HepG2 (cell line): ENCODE measurements around the gene WNT5B. TPM values are rescaled to one million over a fixed set of nuclear protein-coding genes. Genes with fewer than 3 reads are reported as not detected.
A peak's percentile ranks its signal among the peaks of the same experiment; 100 is the strongest.

ENCODE experiments used
- DR1 ChIP-seq: sonication (generic); formaldehyde crosslinking; IDR thresholded peaks from 2 replicates; pipeline ENCODE4 v1.8.0; 2021; ENCODE audit warnings: mild to moderate bottlenecking, missing genetic modification reagents, inconsistent platforms
- DZIP1 ChIP-seq: sonication (generic); formaldehyde crosslinking; IDR thresholded peaks from 2 replicates; pipeline ENCODE4 v1.5.0; 2020; ENCODE audit warnings: mild to moderate bottlenecking, missing genetic modification reagents
- EP300 ChIP-seq, 3 experiments: sonication (generic) in 1 of 3; formaldehyde crosslinking in 1 of 3; IDR thresholded peaks; 2 replicates each; pipeline versions ENCODE4 v1.5.1 to v1.6.1; 2011 to 2020; ENCODE audit warnings: low read depth in 2 of 3, low read length in 2 of 3, borderline replicate concordance in 1 of 3, improper control_type of control experiment in 1 of 3, mild to moderate bottlenecking in 1 of 3, missing genetic modification reagents in 1 of 3, moderate library complexity in 1 of 3
- FIP1L1 ChIP-seq: fragments of 200-400 bp; formaldehyde crosslinking; IDR thresholded peaks from 2 replicates; pipeline ENCODE4 v1.6.1; 2018; ENCODE audit warnings: low read depth, mild to moderate bottlenecking, low read length, moderate library complexity, borderline replicate concordance; ENCODE audit not compliant: insufficient read depth
- FOXJ3 ChIP-seq: sonication (generic); formaldehyde crosslinking; IDR thresholded peaks from 2 replicates; pipeline ENCODE4 v1.4.0; 2020; ENCODE audit warnings: missing genetic modification reagents, mild to moderate bottlenecking, borderline replicate concordance
- GABPA ChIP-seq, 2 experiments: IDR thresholded peaks; 2 replicates each; pipeline ENCODE4 v1.6.1; 2011 to 2016; ENCODE audit warnings: low read depth in 2 of 2, low read length in 1 of 2, missing biosample characterization in 1 of 2, missing genetic modification characterization in 1 of 2
- JUNB ChIP-seq: sonication (generic); formaldehyde crosslinking; IDR thresholded peaks from 2 replicates; pipeline ENCODE4 v1.8.0; 2022; ENCODE audit warnings: missing genetic modification reagents, mild to moderate bottlenecking, borderline replicate concordance
- MTF1 ChIP-seq: sonication (generic); formaldehyde crosslinking; IDR thresholded peaks from 2 replicates; pipeline ENCODE4 v1.5.0; 2020; ENCODE audit warnings: missing genetic modification reagents
- NFYB ChIP-seq: sonication (generic); formaldehyde crosslinking; IDR thresholded peaks from 2 replicates; pipeline ENCODE4 v1.4.0; 2020; ENCODE audit warnings: missing genetic modification reagents
- THAP7 ChIP-seq: sonication (generic); formaldehyde crosslinking; IDR thresholded peaks from 2 replicates; pipeline ENCODE4 v1.8.1; 2023; ENCODE audit warnings: mild to moderate bottlenecking, missing genetic modification reagents
- TMF1 ChIP-seq: sonication (generic); formaldehyde crosslinking; IDR thresholded peaks from 2 replicates; pipeline ENCODE4 v1.8.1; 2022; ENCODE audit warnings: low read depth, missing genetic modification reagents
- TOE1 ChIP-seq: sonication (generic); formaldehyde crosslinking; IDR thresholded peaks from 2 replicates; pipeline ENCODE4 v1.4.0; 2020; ENCODE audit warnings: mild to moderate bottlenecking, missing genetic modification reagents
- ZBTB14 ChIP-seq: sonication (generic); formaldehyde crosslinking; IDR thresholded peaks from 2 replicates; pipeline ENCODE4 v1.4.0; 2020; ENCODE audit warnings: missing genetic modification reagents
- ZFP36 ChIP-seq: fragments of 150-350 bp; IDR thresholded peaks from 2 replicates; pipeline ENCODE4 v1.6.1; 2018; ENCODE audit warnings: borderline replicate concordance, low read length, low read depth; ENCODE audit not compliant: partially characterized antibody
- ZNF180 ChIP-seq: sonication (generic); formaldehyde crosslinking; IDR thresholded peaks from 2 replicates; pipeline ENCODE4 v1.4.0; 2020; ENCODE audit warnings: low read depth, missing genetic modification reagents, borderline replicate concordance
- ZNF24 ChIP-seq: fragments of 450-650 bp; IDR thresholded peaks from 2 replicates; pipeline ENCODE4 v1.6.1; 2017; ENCODE audit warnings: antibody characterized with exemption, mild to moderate bottlenecking
- ZNF276 ChIP-seq: sonication (generic); formaldehyde crosslinking; IDR thresholded peaks from 2 replicates; pipeline ENCODE4 v1.4.0; 2020; ENCODE audit warnings: mild to moderate bottlenecking, low read depth, missing genetic modification reagents
- ZNF549 ChIP-seq: sonication (generic); formaldehyde crosslinking; IDR thresholded peaks from 2 replicates; pipeline ENCODE4 v1.5.0; 2020; ENCODE audit warnings: missing genetic modification reagents
- ZNF607 ChIP-seq: sonication (generic); formaldehyde crosslinking; IDR thresholded peaks from 2 replicates; pipeline ENCODE4 v1.5.1; 2020; ENCODE audit warnings: missing genetic modification reagents, mild to moderate bottlenecking, borderline replicate concordance
- ZNF614 ChIP-seq: IDR thresholded peaks from 2 replicates; pipeline ENCODE4 v1.6.1; 2018; ENCODE audit warnings: missing biosample characterization, missing genetic modification reagents, inconsistent platforms, borderline replicate concordance
- ZNF615 ChIP-seq: sonication (generic); formaldehyde crosslinking; IDR thresholded peaks from 2 replicates; pipeline ENCODE4 v1.5.0; 2020; ENCODE audit warnings: mild to moderate bottlenecking, missing genetic modification reagents, borderline replicate concordance
- polyA plus RNA-seq, 8 experiments: library from polyadenylated mRNA; depleted of rRNA in 3 of 8; stranded (reverse) in 7 of 8; unstranded in 1 of 8; fragments of >200 nt; fragmentation: Illumina TruSeq in 4 of 8; extraction: Trizol in 4 of 8; gene quantifications; 2 replicates each; pipeline versions ENCODE4 v1.2.1 to v1.2.3, GENCODE V29; 2011 to 2016; ENCODE audit warnings: low read depth in 4 of 8, missing spikeins in 1 of 8, mixed read lengths in 1 of 8; ENCODE audit not compliant: insufficient read depth in 1 of 8
- total RNA-seq, 5 experiments: library from RNA; depleted of rRNA; stranded (reverse); fragments of >200 nt; fragmentation: Illumina TruSeq; extraction: Trizol; gene quantifications; 2 replicates each; pipeline ENCODE4 v1.2.3, GENCODE V29; 2016; ENCODE audit warnings: low read depth in 1 of 5

The WNT5B gene
- total and polyA plus RNA-seq, 2 of the 13 experiments (the other 11 are each of a cell fraction or from before 2014, with no cell fraction given), result 0.04 TPM; not detected in 1

- no peak; the same call in 1 of the 2 replicates for TF ChIP-seq ZNF614 (CRISPR knock-in tag)
- TF ChIP-seq JUNB, result no peak
- no peak for TF ChIP-seq ZNF615
- no peak for TF ChIP-seq DZIP1 (CRISPR knock-in tag)
- TF ChIP-seq TOE1 (CRISPR knock-in tag), result no peak
- no peak for TF ChIP-seq ZNF180
- TF ChIP-seq FOXJ3 (CRISPR knock-in tag), result no peak
- TF ChIP-seq ZNF24, result no peak
- TF ChIP-seq ZNF549 (CRISPR knock-in tag), result no peak
- no peak for TF ChIP-seq DR1 (CRISPR knock-in tag)
- no peak for TF ChIP-seq THAP7
- no peak for TF ChIP-seq ZNF607 (CRISPR knock-in tag)
- peak in 1 of 2 experiments; percentile 25; a peak in 2 of 4 replicates for TF ChIP-seq EP300 (IDR thresholded peaks at IDR 0.05; ENCODE audit: low read depth in 2 of 2, low read length in 2 of 2)
- TF ChIP-seq EP300 (CRISPR knock-in tag; IDR thresholded peaks at IDR 0.05; ENCODE audit: borderline replicate concordance), result no peak; the same call in 1 of the 2 replicates
- no peak for TF ChIP-seq FIP1L1
- no peak for TF ChIP-seq ZFP36
- peak; percentile 33 for TF ChIP-seq GABPA (IDR thresholded peaks at IDR 0.05; ENCODE audit: low read depth, low read length)
- TF ChIP-seq GABPA (CRISPR knock-in tag; IDR thresholded peaks at IDR 0.05; ENCODE audit: low read depth), result peak; percentile 57
- TF ChIP-seq NFYB (CRISPR knock-in tag), result no peak
- no peak for TF ChIP-seq TMF1
- TF ChIP-seq ZBTB14 (CRISPR knock-in tag), result no peak
- no peak for TF ChIP-seq MTF1 (CRISPR knock-in tag)
- no peak for TF ChIP-seq ZNF276 (CRISPR knock-in tag)
Measured at GRCh38 chr12:1661553-1662335, 32.7 kb downstream of the WNT5B start (continued).
